ENCODE results near the gene PCNX2.

GRCh38 chr1:233253832-233254331 lies 41.6 kb downstream of the PCNX2 start:
- TF ChIP-seq, protein P1, sequence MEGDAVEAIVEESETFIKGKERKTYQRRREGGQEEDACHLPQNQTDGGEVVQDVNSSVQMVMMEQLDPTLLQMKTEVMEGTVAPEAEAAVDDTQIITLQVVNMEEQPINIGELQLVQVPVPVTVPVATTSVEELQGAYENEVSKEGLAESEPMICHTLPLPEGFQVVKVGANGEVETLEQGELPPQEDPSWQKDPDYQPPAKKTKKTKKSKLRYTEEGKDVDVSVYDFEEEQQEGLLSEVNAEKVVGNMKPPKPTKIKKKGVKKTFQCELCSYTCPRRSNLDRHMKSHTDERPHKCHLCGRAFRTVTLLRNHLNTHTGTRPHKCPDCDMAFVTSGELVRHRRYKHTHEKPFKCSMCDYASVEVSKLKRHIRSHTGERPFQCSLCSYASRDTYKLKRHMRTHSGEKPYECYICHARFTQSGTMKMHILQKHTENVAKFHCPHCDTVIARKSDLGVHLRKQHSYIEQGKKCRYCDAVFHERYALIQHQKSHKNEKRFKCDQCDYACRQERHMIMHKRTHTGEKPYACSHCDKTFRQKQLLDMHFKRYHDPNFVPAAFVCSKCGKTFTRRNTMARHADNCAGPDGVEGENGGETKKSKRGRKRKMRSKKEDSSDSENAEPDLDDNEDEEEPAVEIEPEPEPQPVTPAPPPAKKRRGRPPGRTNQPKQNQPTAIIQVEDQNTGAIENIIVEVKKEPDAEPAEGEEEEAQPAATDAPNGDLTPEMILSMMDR (IDR thresholded peaks at IDR 0.05), result no peak
- TF ChIP-seq POLR2A (IDR thresholded peaks at IDR 0.05) (no peak), POLR2AphosphoS5 (IDR thresholded peaks at IDR 0.05) (no peak), EP300 (IDR thresholded peaks at IDR 0.05) (no peak)
